ENCODE measurements around the gene ZWILCH.

- TF ChIP-seq CTCF (conservative IDR thresholded peaks at IDR 0.05; ENCODE audit: low read depth in 2 of 2) (no peak), CREB1 (CRISPR knock-in tag; IDR thresholded peaks at IDR 0.05; ENCODE audit: low read depth) (no peak), POLR2AphosphoS5 (IDR thresholded peaks at IDR 0.05; ENCODE audit: low read depth) (no peak), EZH2phosphoT487 (IDR thresholded peaks at IDR 0.05; ENCODE audit: unreplicated experiment) (no peak), EZH2 (IDR thresholded peaks at IDR 0.05; ENCODE audit: low read depth, unreplicated experiment) (no peak), ZNF114 (CRISPR knock-in tag; IDR thresholded peaks at IDR 0.05) (no peak), ZNF331 (CRISPR knock-in tag; IDR thresholded peaks at IDR 0.05; ENCODE audit: low read depth) (no peak), ETS1 (IDR thresholded peaks at IDR 0.05) (no peak), NANOG (IDR thresholded peaks at IDR 0.05; ENCODE audit: borderline replicate concordance) (no peak)
- TF ChIP-seq, protein P1, sequence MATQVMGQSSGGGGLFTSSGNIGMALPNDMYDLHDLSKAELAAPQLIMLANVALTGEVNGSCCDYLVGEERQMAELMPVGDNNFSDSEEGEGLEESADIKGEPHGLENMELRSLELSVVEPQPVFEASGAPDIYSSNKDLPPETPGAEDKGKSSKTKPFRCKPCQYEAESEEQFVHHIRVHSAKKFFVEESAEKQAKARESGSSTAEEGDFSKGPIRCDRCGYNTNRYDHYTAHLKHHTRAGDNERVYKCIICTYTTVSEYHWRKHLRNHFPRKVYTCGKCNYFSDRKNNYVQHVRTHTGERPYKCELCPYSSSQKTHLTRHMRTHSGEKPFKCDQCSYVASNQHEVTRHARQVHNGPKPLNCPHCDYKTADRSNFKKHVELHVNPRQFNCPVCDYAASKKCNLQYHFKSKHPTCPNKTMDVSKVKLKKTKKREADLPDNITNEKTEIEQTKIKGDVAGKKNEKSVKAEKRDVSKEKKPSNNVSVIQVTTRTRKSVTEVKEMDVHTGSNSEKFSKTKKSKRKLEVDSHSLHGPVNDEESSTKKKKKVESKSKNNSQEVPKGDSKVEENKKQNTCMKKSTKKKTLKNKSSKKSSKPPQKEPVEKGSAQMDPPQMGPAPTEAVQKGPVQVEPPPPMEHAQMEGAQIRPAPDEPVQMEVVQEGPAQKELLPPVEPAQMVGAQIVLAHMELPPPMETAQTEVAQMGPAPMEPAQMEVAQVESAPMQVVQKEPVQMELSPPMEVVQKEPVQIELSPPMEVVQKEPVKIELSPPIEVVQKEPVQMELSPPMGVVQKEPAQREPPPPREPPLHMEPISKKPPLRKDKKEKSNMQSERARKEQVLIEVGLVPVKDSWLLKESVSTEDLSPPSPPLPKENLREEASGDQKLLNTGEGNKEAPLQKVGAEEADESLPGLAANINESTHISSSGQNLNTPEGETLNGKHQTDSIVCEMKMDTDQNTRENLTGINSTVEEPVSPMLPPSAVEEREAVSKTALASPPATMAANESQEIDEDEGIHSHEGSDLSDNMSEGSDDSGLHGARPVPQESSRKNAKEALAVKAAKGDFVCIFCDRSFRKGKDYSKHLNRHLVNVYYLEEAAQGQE (IDR thresholded peaks at IDR 0.05; ENCODE audit: unreplicated experiment): no peak
These were observed 2.6 kb upstream of the ZWILCH start for GRCh38 chr15:66502491-66502890.

Measured in GM23338 (cell line).